HEK293 (cell line): ENCODE measurements around the gene KLHL35.
A peak's percentile ranks its signal among the peaks of the same experiment; 100 is the strongest.

Experiments
- CTCF ChIA-PET: fragments of 350-600 bp; formaldehyde crosslinking; extraction: SDS; loops from one replicate; lab custom pipeline; 2021; ENCODE audit warnings: antibody characterized with exemption; lab: Yijun Ruan, JAX
- POLR2A ChIA-PET: fragments of 300-600 bp; formaldehyde crosslinking; extraction: SDS; loops from one replicate; lab custom pipeline; 2020; ENCODE audit warnings: antibody characterized with exemption, inconsistent platforms; lab: Yijun Ruan, JAX
- H3K27ac ChIP-seq: fragments of 200-500 bp; sonication (Bioruptor generic); 2 replicates; pipeline ENCODE4 v1.5.1; 2014; ENCODE audit warnings: low read depth, low read length, control low read depth, inconsistent platforms; ENCODE audit errors: extremely low read depth
- H3K36me3 ChIP-seq, 2 experiments: fragments of 200-500 bp in 1 of 2; sonication (Bioruptor generic) in 1 of 2; 1 replicate in 1 of 2; 2 replicates in 1 of 2; pipeline ENCODE4 v1.5.1; 2014 to 2017; ENCODE audit warnings: inconsistent platforms in 2 of 2, low read length in 2 of 2; ENCODE audit not compliant: control insufficient read depth in 2 of 2, insufficient read depth in 1 of 2
- H3K4me1 ChIP-seq: fragments of 200-500 bp; sonication (Bioruptor generic); 2 replicates; pipeline ENCODE4 v1.5.1; 2014; ENCODE audit warnings: mild to moderate bottlenecking, low read length, inconsistent platforms; ENCODE audit not compliant: control insufficient read depth, insufficient read depth
- H3K4me3 ChIP-seq: 2 replicates; pipeline ENCODE4 v1.5.1; 2011; ENCODE audit warnings: low read depth, mild to moderate bottlenecking, control low read depth, low read length, moderate library complexity
- H3K9me3 ChIP-seq: fragments of 200-500 bp; sonication (Bioruptor generic); 2 replicates; pipeline ENCODE4 v1.5.1; 2014; ENCODE audit warnings: low read depth, low read length, inconsistent platforms; ENCODE audit not compliant: control insufficient read depth, insufficient read depth
- GLI4 ChIP-seq: fragments of 450-650 bp; formaldehyde crosslinking; IDR thresholded peaks from 2 replicates; pipeline ENCODE4 v1.5.1; 2016; ENCODE audit warnings: missing biosample characterization, missing genetic modification characterization
- GLIS2 ChIP-seq: fragments of 450-650 bp; formaldehyde crosslinking; IDR thresholded peaks from 2 replicates; pipeline ENCODE4 v1.5.1; 2016; ENCODE audit warnings: missing biosample characterization, missing genetic modification characterization
- HOXD13 ChIP-seq: sonication (generic); formaldehyde crosslinking; IDR thresholded peaks from 2 replicates; pipeline ENCODE4 v1.8.0; 2022; ENCODE audit warnings: missing genetic modification reagents, borderline replicate concordance
- IKZF3 ChIP-seq: fragments of 450-650 bp; IDR thresholded peaks from 2 replicates; pipeline ENCODE4 v1.5.0; 2018; ENCODE audit warnings: missing biosample characterization, mild to moderate bottlenecking, missing genetic modification characterization, moderate library complexity
- MZF1 ChIP-seq: fragments of 450-650 bp; formaldehyde crosslinking; IDR thresholded peaks from 2 replicates; pipeline ENCODE4 v1.5.1; 2017; ENCODE audit warnings: missing biosample characterization, missing genetic modification characterization, borderline replicate concordance
- PRDM1 ChIP-seq: fragments of 450-650 bp; formaldehyde crosslinking; IDR thresholded peaks from 2 replicates; pipeline ENCODE4; 2016; ENCODE audit warnings: missing biosample characterization, missing genetic modification characterization
- ZFHX2 ChIP-seq: fragments of 450-650 bp; formaldehyde crosslinking; conservative IDR thresholded peaks from 2 replicates; pipeline ENCODE4 v1.5.1; 2016; ENCODE audit warnings: missing biosample characterization, missing genetic modification characterization
- ZFP3 ChIP-seq: fragments of 450-650 bp; formaldehyde crosslinking; IDR thresholded peaks from 2 replicates; pipeline ENCODE4 v1.5.1; 2016; ENCODE audit warnings: low read depth, missing biosample characterization, missing genetic modification characterization
- ZFP37 ChIP-seq: fragments of 450-650 bp; formaldehyde crosslinking; IDR thresholded peaks from 2 replicates; pipeline ENCODE4 v1.5.1; 2016; ENCODE audit warnings: missing biosample characterization, missing genetic modification characterization
- ZNF10 ChIP-seq: fragments of 450-650 bp; formaldehyde crosslinking; IDR thresholded peaks from 2 replicates; pipeline ENCODE4 v1.5.1; 2017; ENCODE audit warnings: missing biosample characterization, missing genetic modification characterization
- ZNF121 ChIP-seq: fragments of 450-650 bp; formaldehyde crosslinking; IDR thresholded peaks from 2 replicates; pipeline ENCODE4 v1.5.1; 2016; ENCODE audit warnings: missing biosample characterization, missing genetic modification characterization
- ZNF202 ChIP-seq: fragments of 450-650 bp; formaldehyde crosslinking; IDR thresholded peaks from 2 replicates; pipeline ENCODE4 v1.5.1; 2016; ENCODE audit warnings: missing biosample characterization, missing genetic modification characterization, borderline replicate concordance
- ZNF221 ChIP-seq: fragments of 450-650 bp; formaldehyde crosslinking; IDR thresholded peaks from 2 replicates; pipeline ENCODE4 v1.5.1; 2017; ENCODE audit warnings: missing biosample characterization, missing genetic modification characterization, borderline replicate concordance
- ZNF23 ChIP-seq: fragments of 450-650 bp; formaldehyde crosslinking; IDR thresholded peaks from 2 replicates; pipeline ENCODE4 v1.5.1; 2016; ENCODE audit warnings: missing biosample characterization, missing genetic modification characterization, borderline replicate concordance
- ZNF530 ChIP-seq: fragments of 450-650 bp; formaldehyde crosslinking; IDR thresholded peaks from 2 replicates; pipeline ENCODE4 v1.5.1; 2016; ENCODE audit warnings: low read depth, missing biosample characterization, missing genetic modification characterization
- ZNF610 ChIP-seq: fragments of 450-650 bp; formaldehyde crosslinking; IDR thresholded peaks from 2 replicates; pipeline ENCODE4 v1.5.1; 2016; ENCODE audit warnings: missing biosample characterization, missing genetic modification characterization, borderline replicate concordance
- ZNF830 ChIP-seq: fragments of 450-650 bp; IDR thresholded peaks from 2 replicates; pipeline ENCODE4 v1.5.0; 2018; ENCODE audit warnings: missing biosample characterization, missing genetic modification characterization, low read depth, mild to moderate bottlenecking, moderate library complexity
- ZSCAN30 ChIP-seq: fragments of 450-650 bp; IDR thresholded peaks from 2 replicates; pipeline ENCODE4 v1.5.1; 2018; ENCODE audit warnings: missing biosample characterization, mild to moderate bottlenecking, missing genetic modification characterization, moderate library complexity
- TF ChIP-seq, protein P1 (sequence below): fragments of 450-650 bp; formaldehyde crosslinking; IDR thresholded peaks from 2 replicates; pipeline ENCODE4 v1.5.1; 2016; ENCODE audit warnings: missing biosample characterization, missing genetic modification characterization
- TF ChIP-seq, protein P2 (sequence below): fragments of 450-650 bp; IDR thresholded peaks from 2 replicates; pipeline ENCODE4 v1.5.1; 2018; ENCODE audit warnings: missing biosample characterization, missing genetic modification characterization
- TF ChIP-seq, protein P3 (sequence below): fragments of 450-650 bp; formaldehyde crosslinking; IDR thresholded peaks from 2 replicates; pipeline ENCODE4 v1.5.0; 2017; ENCODE audit warnings: missing biosample characterization, missing genetic modification characterization, borderline replicate concordance
- TF ChIP-seq, protein P4 (sequence below): fragments of 450-650 bp; formaldehyde crosslinking; IDR thresholded peaks from 2 replicates; pipeline ENCODE4 v1.5.1; 2016; ENCODE audit warnings: missing biosample characterization, missing genetic modification characterization

KLHL35 gene

DNA sequence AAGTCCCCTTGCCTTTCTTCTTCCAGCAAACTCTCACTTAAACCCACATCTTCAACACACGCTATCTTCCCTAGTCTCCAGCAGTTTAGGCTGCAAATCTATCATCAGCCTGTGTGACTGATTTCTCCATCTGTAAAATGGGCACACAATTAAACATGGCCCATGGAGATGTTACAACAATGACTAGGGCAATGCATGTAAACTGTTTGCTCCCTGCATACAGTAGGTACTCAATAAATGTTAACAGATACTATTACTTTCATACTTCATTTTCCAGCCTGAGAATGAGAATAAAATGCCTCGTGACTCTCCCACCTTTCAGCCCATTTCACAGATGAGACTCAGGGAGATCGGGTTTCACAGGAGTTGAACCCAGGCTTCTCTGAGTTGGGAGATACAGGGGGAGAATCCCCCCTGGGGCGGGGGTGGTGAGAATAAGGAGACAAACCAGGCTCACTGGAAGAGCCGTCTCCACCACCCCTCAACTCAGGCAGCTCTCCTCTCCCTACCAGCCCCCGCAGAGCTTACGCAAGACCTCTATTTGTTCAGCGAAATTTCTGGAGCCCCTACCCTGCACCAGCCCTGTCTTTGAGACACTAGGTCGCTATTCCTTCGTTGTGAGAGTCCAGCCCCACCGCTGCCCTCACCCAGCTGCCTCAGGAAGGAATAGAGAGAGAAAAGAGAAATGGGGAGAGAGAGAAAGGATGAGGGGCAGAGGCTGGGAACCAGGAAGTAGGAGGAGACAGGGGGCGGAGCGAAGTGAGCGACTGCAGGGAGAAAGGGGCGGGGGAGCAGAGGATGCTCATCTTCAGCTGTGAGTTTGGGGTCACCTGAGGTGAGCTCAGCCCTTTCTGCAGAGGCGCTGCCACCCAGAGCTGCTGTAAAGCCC is 42.1 kb upstream of the KLHL35 start:
- POLR2A ChIA-PET: no interaction called here

DNA sequence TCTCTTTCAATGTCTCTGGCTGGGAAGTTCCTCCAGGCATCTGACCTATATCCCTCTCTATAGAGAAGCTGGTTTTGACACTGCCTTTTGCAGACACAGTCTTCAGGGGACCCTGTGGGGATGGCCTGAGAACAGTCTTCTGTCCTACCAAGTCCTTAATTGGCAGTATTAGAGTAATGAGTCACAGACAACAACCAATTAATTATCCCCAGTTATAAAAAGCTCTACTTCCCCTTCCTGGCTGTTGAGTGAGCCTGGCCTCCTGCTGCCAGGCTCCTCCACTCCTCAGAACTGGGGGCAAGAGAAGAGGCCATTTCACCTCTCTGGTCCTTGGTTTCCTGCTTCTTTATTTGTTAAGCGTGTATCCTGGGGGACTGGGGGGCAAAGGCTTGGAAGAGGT is 41.2 kb upstream of the KLHL35 start:
- Histone ChIP-seq H3K36me3 (no peaks in the 10 kb centered on the region), H3K4me1 (no peaks in the 10 kb centered on the region), H3K27ac (no peak overlapping the region), H3K4me3 (no peak overlapping the region), H3K9me3 (no peaks in the 10 kb centered on the region)
- POLR2A ChIA-PET: no interaction called here
- TF ChIP-seq ZNF121 (tag by site-specific recombination): no peak
- TF ChIP-seq IKZF3 (tag by site-specific recombination): no peak
- TF ChIP-seq ZNF202 (tag by site-specific recombination): no peak
- no peak for TF ChIP-seq ZNF10 (tag by site-specific recombination)
- no peak for TF ChIP-seq ZFP37 (tag by site-specific recombination)
- TF ChIP-seq HOXD13 (CRISPR knock-in tag): no peak
- no peak for TF ChIP-seq ZFHX2 (tag by site-specific recombination)
- TF ChIP-seq, protein P1, sequence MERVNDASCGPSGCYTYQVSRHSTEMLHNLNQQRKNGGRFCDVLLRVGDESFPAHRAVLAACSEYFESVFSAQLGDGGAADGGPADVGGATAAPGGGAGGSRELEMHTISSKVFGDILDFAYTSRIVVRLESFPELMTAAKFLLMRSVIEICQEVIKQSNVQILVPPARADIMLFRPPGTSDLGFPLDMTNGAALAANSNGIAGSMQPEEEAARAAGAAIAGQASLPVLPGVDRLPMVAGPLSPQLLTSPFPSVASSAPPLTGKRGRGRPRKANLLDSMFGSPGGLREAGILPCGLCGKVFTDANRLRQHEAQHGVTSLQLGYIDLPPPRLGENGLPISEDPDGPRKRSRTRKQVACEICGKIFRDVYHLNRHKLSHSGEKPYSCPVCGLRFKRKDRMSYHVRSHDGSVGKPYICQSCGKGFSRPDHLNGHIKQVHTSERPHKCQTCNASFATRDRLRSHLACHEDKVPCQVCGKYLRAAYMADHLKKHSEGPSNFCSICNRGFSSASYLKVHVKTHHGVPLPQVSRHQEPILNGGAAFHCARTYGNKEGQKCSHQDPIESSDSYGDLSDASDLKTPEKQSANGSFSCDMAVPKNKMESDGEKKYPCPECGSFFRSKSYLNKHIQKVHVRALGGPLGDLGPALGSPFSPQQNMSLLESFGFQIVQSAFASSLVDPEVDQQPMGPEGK (tag by site-specific recombination): no peak
- TF ChIP-seq ZNF221 (tag by site-specific recombination): no peak
- TF ChIP-seq ZNF830 (tag by site-specific recombination): no peak
- no peak for TF ChIP-seq PRDM1 (tag by site-specific recombination)
- TF ChIP-seq ZSCAN30 (tag by site-specific recombination): no peak
- no peak for TF ChIP-seq MZF1 (tag by site-specific recombination)
- TF ChIP-seq GLIS2 (tag by site-specific recombination): no peak
- TF ChIP-seq, protein P2, sequence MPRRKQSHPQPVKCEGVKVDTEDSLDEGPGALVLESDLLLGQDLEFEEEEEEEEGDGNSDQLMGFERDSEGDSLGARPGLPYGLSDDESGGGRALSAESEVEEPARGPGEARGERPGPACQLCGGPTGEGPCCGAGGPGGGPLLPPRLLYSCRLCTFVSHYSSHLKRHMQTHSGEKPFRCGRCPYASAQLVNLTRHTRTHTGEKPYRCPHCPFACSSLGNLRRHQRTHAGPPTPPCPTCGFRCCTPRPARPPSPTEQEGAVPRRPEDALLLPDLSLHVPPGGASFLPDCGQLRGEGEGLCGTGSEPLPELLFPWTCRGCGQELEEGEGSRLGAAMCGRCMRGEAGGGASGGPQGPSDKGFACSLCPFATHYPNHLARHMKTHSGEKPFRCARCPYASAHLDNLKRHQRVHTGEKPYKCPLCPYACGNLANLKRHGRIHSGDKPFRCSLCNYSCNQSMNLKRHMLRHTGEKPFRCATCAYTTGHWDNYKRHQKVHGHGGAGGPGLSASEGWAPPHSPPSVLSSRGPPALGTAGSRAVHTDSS: no peak
- TF ChIP-seq, protein P3, sequence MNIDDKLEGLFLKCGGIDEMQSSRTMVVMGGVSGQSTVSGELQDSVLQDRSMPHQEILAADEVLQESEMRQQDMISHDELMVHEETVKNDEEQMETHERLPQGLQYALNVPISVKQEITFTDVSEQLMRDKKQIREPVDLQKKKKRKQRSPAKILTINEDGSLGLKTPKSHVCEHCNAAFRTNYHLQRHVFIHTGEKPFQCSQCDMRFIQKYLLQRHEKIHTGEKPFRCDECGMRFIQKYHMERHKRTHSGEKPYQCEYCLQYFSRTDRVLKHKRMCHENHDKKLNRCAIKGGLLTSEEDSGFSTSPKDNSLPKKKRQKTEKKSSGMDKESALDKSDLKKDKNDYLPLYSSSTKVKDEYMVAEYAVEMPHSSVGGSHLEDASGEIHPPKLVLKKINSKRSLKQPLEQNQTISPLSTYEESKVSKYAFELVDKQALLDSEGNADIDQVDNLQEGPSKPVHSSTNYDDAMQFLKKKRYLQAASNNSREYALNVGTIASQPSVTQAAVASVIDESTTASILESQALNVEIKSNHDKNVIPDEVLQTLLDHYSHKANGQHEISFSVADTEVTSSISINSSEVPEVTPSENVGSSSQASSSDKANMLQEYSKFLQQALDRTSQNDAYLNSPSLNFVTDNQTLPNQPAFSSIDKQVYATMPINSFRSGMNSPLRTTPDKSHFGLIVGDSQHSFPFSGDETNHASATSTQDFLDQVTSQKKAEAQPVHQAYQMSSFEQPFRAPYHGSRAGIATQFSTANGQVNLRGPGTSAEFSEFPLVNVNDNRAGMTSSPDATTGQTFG (tag by site-specific recombination): no peak
- no peak for TF ChIP-seq ZNF610 (tag by site-specific recombination)
- TF ChIP-seq ZFP3 (tag by site-specific recombination): no peak
- TF ChIP-seq, protein P4, sequence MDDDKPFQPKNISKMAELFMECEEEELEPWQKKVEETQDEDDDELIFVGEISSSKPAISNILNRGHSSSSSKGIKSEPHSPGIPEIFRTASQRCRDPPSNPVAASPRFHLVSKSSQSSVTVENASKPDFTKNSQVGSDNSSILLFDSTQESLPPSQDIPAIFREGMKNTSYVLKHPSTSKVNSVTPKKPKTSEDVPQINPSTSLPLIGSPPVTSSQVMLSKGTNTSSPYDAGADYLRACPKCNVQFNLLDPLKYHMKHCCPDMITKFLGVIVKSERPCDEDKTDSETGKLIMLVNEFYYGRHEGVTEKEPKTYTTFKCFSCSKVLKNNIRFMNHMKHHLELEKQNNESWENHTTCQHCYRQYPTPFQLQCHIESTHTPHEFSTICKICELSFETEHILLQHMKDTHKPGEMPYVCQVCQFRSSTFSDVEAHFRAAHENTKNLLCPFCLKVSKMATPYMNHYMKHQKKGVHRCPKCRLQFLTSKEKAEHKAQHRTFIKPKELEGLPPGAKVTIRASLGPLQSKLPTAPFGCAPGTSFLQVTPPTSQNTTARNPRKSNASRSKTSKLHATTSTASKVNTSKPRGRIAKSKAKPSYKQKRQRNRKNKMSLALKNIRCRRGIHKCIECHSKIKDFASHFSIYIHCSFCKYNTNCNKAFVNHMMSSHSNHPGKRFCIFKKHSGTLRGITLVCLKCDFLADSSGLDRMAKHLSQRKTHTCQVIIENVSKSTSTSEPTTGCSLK (tag by site-specific recombination): no peak
- no peak for TF ChIP-seq ZNF530 (tag by site-specific recombination)
- CTCF ChIA-PET: interaction anchor here (0.6 kb wide), 1 partner anchor 90 kb away, joined by 3 read pairs; no protein-coding TSS in a partner anchor

More for the DNA sequence above, 42.1 kb upstream of the KLHL35 start:
- Histone ChIP-seq H3K4me3 (no peak overlapping the region), H3K9me3 (no peaks in the 10 kb centered on the region), H3K4me1 (no peaks in the 10 kb centered on the region), H3K36me3 (no peaks in the 10 kb centered on the region), H3K27ac (no peak overlapping the region)
- TF ChIP-seq ZNF23: no peak
- 0 out of 2 replicates have a peak, but pooled peaks have one; percentile 37 for TF ChIP-seq GLI4 (tag by site-specific recombination)
- CTCF ChIA-PET: interaction anchor here (0.5 to 0.8 kb wide), 4 partner anchors 30 to 89 kb away, joined by 3 to 7 read pairs (median 3); no protein-coding TSS in a partner anchor
